Epithelial cell of proximal tubule (primary cell): Measurements from ENCODE around the gene ZG16B. TPM values are rescaled to one million over a fixed set of nuclear protein-coding genes. Genes with fewer than 3 reads are reported as not detected.

ENCODE experiments used
- DNase-seq: peaks from one replicate; pipeline ENCODE4 v3.0.0-alpha.2; 2011; ENCODE audit warnings: low read depth
- H3K4me3 ChIP-seq: 2 replicates; pipeline ENCODE4 v1.5.1; 2011; ENCODE audit warnings: low read depth, mild to moderate bottlenecking, low read length
- total RNA-seq: library from RNA; depleted of rRNA; stranded (reverse); fragments of >200 nt; gene quantifications from 2 replicates; pipeline ENCODE4 v1.2.3, GENCODE V29; 2015
- TF ChIP-seq, protein P1 (sequence below): conservative IDR thresholded peaks from 2 replicates; pipeline ENCODE4 v1.5.1; 2012; ENCODE audit warnings: low read depth, mild to moderate bottlenecking, low read length

Gene ZG16B
- total RNA-seq, 1 donor from 2014 or later = 0.06 TPM

DNA sequence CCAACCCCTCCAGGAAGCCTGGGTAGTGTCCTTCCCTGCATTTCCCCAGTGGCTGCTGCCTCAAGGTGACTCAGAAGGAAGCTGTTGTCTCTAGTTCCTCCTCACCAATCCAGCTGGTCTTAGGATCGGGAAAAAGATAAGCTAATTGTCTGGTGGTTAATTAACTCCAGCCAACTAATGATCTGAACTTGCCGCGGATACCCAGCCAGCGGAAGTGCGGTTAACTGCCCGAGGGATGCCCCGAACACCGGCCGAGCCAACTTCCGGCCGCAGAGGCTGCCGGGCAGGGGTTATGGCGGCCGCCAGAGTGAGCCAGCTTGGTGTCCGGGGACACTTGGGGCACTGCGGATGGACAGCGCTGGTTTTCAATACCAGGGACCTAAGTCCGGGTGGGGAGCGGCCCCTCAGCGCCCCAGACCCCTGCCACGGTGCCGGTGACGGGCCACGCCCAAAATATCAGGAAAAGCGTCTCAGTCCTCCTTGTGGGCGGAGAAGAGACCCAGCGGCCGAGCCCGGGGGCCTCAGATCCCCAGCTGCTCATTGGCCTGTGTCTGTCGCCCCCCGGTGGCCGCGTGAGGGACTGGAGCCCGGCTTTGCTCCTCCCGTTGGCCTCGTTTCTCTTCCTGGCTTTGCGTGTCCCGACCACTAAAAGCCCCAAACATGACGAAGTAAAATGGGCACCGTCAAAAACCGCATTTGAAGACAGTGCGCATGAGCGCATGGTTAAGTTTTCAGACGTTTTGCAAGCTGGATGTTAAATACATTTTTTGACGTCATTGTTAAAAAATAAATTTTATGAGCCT is 38.1 kb downstream of the ZG16B start:
- DNase-seq = no peak
- peak overlapping the region; percentile 68 for H3K4me3 ChIP-seq
- TF ChIP-seq, protein P1, sequence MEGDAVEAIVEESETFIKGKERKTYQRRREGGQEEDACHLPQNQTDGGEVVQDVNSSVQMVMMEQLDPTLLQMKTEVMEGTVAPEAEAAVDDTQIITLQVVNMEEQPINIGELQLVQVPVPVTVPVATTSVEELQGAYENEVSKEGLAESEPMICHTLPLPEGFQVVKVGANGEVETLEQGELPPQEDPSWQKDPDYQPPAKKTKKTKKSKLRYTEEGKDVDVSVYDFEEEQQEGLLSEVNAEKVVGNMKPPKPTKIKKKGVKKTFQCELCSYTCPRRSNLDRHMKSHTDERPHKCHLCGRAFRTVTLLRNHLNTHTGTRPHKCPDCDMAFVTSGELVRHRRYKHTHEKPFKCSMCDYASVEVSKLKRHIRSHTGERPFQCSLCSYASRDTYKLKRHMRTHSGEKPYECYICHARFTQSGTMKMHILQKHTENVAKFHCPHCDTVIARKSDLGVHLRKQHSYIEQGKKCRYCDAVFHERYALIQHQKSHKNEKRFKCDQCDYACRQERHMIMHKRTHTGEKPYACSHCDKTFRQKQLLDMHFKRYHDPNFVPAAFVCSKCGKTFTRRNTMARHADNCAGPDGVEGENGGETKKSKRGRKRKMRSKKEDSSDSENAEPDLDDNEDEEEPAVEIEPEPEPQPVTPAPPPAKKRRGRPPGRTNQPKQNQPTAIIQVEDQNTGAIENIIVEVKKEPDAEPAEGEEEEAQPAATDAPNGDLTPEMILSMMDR = peak; percentile 92

DNA sequence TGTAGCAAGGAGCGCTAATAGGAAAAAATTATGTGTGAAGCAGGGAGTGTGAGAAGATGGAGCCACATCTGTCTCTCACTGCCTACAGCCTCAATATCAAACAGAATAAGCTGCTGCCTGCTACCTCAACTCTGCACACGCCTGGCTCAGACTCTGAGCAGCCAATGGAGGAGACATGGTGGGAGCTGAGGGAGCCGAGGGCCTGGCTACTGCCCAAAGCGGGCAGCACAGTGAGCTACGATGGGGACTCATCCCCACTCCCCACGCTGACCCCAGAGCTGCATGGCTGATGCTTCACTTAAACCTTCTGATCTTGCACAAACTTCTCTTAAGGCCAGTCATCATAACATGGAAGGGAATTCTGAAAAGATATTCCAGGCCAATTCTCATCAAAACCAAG is 41.8 kb downstream of the ZG16B start:
- H3K4me3 ChIP-seq = no peak overlapping the region
- TF ChIP-seq, protein P1 = no peak
- DNase-seq = no peak

DNA sequence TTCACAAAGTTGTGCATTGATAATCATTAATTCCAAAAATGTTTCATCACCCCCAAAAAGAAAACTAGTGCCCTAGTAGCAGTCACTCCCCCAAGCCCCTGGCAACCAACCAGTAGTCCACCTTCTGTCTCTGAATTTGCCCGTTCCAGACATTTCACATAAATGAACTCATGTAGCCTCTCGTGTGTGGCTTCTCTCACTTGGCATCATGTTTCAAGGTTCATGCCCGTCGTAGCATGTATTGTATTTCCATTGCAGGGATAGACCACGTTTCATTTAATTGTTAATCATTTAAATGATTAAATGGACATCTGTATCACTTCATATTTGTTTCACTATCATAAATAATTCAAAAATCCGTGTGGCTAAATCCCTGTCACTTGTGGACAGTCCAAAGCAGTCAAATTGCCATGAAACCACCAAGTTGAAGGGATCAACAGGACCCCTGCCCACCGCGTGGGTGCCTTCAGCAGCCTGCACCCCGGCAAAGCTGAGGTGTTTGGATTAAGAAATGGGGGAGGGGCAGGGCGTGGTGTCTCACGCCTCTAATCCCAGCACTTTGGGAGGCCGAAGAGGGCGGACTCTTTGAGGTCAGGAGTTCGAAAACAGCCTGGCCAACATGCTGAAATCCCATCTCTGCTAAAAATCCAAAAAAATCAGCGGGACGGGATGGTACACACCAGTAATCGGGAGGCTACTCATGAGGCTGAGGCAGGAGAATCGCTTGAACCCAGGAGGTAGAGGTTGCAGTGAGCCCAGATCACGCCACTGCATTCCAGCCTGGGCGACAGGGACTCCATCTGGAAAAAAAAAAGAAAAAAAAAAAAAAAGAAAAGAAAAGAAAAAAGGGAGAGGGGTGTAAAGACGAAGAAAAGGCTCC is 44.2 kb downstream of the ZG16B start:
- no peak for DNase-seq
- TF ChIP-seq, protein P1 = no peak
- H3K4me3 ChIP-seq = no peak overlapping the region

DNA sequence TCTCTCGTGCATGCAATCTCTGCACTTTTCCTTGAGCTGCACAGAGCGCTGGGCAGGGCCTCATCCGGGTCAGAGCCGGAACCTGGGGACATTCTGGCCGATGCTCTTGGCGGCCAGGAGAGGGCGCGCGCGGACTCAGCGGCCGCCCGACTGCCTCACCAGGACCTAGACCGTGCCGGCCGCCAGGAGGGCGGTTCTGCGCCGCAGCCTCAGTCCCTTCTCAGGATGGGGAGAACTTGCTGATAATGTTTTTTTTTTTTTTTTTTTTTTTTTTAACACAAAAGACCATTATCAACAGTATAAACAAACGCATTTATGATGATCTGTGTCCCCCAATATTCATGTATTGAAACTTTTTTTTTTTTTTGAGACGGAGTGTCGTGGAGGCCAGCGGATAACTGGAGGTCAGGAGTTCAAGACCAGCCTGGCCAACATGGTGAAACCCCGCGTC is 44.8 kb downstream of the ZG16B start:
- DNase-seq = no peak
- TF ChIP-seq, protein P1 = peak; percentile 86
- no peak overlapping the region for H3K4me3 ChIP-seq

DNA sequence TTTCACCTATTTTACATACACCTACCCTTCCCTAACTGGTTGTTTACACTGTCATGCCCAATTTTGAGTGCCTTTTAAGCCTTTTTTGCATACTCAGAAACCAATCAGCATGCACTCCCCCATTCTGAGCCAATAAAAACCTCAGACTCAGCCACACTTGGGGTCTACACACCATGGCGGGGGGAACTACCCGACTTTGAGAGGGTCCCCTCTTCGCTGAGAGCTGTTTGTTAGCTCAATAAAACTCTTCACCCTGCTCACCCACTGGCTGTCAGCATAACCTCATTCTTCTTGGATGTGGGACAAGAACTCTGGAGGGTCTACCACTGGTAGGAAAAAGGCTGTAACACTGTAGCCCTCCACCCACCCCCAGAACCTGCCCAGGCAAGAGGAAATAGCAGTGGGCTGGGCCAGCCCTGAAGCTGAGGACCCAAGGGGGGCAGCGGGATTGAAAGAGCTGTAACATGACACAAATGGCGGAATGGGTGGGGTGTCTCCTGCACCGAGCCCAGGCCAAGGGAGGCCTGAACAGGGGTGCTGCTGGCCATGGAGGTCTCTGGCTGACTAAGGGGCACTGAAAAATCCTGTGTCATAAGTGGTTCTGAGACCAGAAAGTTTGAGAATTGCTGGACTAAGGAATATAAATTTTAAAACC is 49.9 kb downstream of the ZG16B start:
- H3K4me3 ChIP-seq = no peak overlapping the region
- TF ChIP-seq, protein P1 = no peak
- no peak for DNase-seq

Other genes starting within 250 kb of the ZG16B start
- gene KCTD5, start 147.8 kb upstream of the ZG16B start, total RNA-seq = 45.1 and 51.4 TPM in 2 replicates
- gene PRSS27, start 110.1 kb upstream of the ZG16B start, total RNA-seq = 0.29 and 0.92 TPM in 2 replicates
- 82.6 and 91.6 TPM in 2 replicates for gene SRRM2, start 77.7 kb upstream of the ZG16B start, total RNA-seq
- gene ELOB, start 53.0 kb upstream of the ZG16B start, total RNA-seq = 276 and 311 TPM in 2 replicates
- gene PRSS33, start 42.7 kb upstream of the ZG16B start, total RNA-seq = not detected in 2 replicates
- gene PRSS41, start 31.8 kb upstream of the ZG16B start, total RNA-seq = not detected in 2 replicates
- 0.87 and 4.6 TPM in 2 replicates for gene PRSS21, start 13.1 kb upstream of the ZG16B start, total RNA-seq
- gene PRSS22, start 27.9 kb downstream of the ZG16B start, total RNA-seq = 9.5 and 11.1 TPM in 2 replicates
- gene FLYWCH2, start 52.9 kb downstream of the ZG16B start, total RNA-seq = 49.6 and 55.5 TPM in 2 replicates
- 28.0 and 47.1 TPM in 2 replicates for gene FLYWCH1, start 81.6 kb downstream of the ZG16B start, total RNA-seq
- gene KREMEN2, start 134.0 kb downstream of the ZG16B start, total RNA-seq = 0.72 and 4.2 TPM in 2 replicates
- 33.4 and 36.0 TPM in 2 replicates for gene PAQR4, start 139.0 kb downstream of the ZG16B start, total RNA-seq
- 107 and 120 TPM in 2 replicates for gene PKMYT1, start 150.1 kb downstream of the ZG16B start, total RNA-seq
- 0.29 and 3.5 TPM in 2 replicates for gene CLDN9, start 182.6 kb downstream of the ZG16B start, total RNA-seq
- gene CLDN6, start 187.9 kb downstream of the ZG16B start, total RNA-seq = 255 and 813 TPM in 2 replicates
- gene TNFRSF12A, start 190.1 kb downstream of the ZG16B start, total RNA-seq = 451 and 701 TPM in 2 replicates
- gene HCFC1R1, start 193.6 kb downstream of the ZG16B start, total RNA-seq = 14.3 and 39.0 TPM in 2 replicates
- 19.0 and 24.2 TPM in 2 replicates for gene THOC6, start 193.7 kb downstream of the ZG16B start, total RNA-seq
- gene BICDL2, start 206.6 kb downstream of the ZG16B start, total RNA-seq = 2.5 and 4.6 TPM in 2 replicates
- gene MMP25, start 216.3 kb downstream of the ZG16B start, total RNA-seq = under 0.01 and 0.52 TPM in 2 replicates
- 461 and 747 TPM in 2 replicates for gene IL32, start 235.3 kb downstream of the ZG16B start, total RNA-seq